ENCODE data around the gene CHMP3.

The CHMP3 gene

GRCh38 chr2:86522711-86523110 is 40.5 kb downstream of the CHMP3 start:
- Histone ChIP-seq H3K23ac (ENCODE audit: low read length) (no peak overlapping the region), H3K36me3 (ENCODE audit: control insufficient read depth, insufficient read depth, low read length) (no peaks in the 10 kb centered on the region), H2BK120ac (ENCODE audit: low read depth, low read length) (no peak overlapping the region), H3K27ac (ENCODE audit: low read depth, low read length) (no peak overlapping the region), H3K4me3 (ENCODE audit: low read length) (no peak overlapping the region), H3K4me2 (ENCODE audit: low read length) (no peak overlapping the region), H2AK5ac (ENCODE audit: low read length) (no peak overlapping the region), H3K56ac (ENCODE audit: low read length) (no peak overlapping the region), H3K4ac (ENCODE audit: low read depth, low read length) (no peak overlapping the region), H3K79me1 (ENCODE audit: low read length) (no peaks in the 10 kb centered on the region), H3K9ac (ENCODE audit: low read length) (no peak overlapping the region), H3K18ac (ENCODE audit: low read length) (no peak overlapping the region), H4K8ac (ENCODE audit: low read depth, low read length) (no peak overlapping the region), H2BK15ac (replicated peaks; ENCODE audit: low read depth) (no peak overlapping the region), H2BK5ac (ENCODE audit: low read length) (no peak overlapping the region), H3K4me1 (ENCODE audit: control insufficient read depth, low read depth, low read length) (no peaks in the 10 kb centered on the region), H4K5ac (ENCODE audit: low read length) (no peak overlapping the region), H3K27me3 (ENCODE audit: insufficient read depth, low read length, poor library complexity) (no peaks in the 10 kb centered on the region), H3K79me2 (ENCODE audit: control insufficient read depth, insufficient read depth, low read length) (no peaks in the 10 kb centered on the region)
- DNase-seq, result no peak
- no CpG with 5 or more reads among the region's 2 CpGs for WGBS (ENCODE audit: extremely low coverage, insufficient coverage, low lambda C conversion rate)

- no CpG with 5 or more reads among the region's 1 CpG for WGBS (ENCODE audit: extremely low coverage, insufficient coverage, low lambda C conversion rate)
- DNase-seq, result no peak
- Histone ChIP-seq H2BK15ac (replicated peaks; ENCODE audit: low read depth) (no peak overlapping the region), H3K23ac (ENCODE audit: low read length) (no peak overlapping the region), H3K79me1 (ENCODE audit: low read length) (no peaks in the 10 kb centered on the region), H3K79me2 (ENCODE audit: control insufficient read depth, insufficient read depth, low read length) (no peaks in the 10 kb centered on the region), H3K4me3 (ENCODE audit: low read length) (no peak overlapping the region), H4K5ac (ENCODE audit: low read length) (no peak overlapping the region), H3K56ac (ENCODE audit: low read length) (no peak overlapping the region), H3K18ac (ENCODE audit: low read length) (no peak overlapping the region), H2BK120ac (ENCODE audit: low read depth, low read length) (no peak overlapping the region), H2BK5ac (ENCODE audit: low read length) (no peak overlapping the region), H2AK5ac (ENCODE audit: low read length) (no peak overlapping the region), H3K9ac (ENCODE audit: low read length) (no peak overlapping the region), H3K4me1 (ENCODE audit: control insufficient read depth, low read depth, low read length) (no peaks in the 10 kb centered on the region), H3K36me3 (ENCODE audit: control insufficient read depth, insufficient read depth, low read length) (no peaks in the 10 kb centered on the region), H4K8ac (ENCODE audit: low read depth, low read length) (no peak overlapping the region), H3K4me2 (ENCODE audit: low read length) (no peak overlapping the region), H3K27me3 (ENCODE audit: insufficient read depth, low read length, poor library complexity) (no peaks in the 10 kb centered on the region), H3K27ac (ENCODE audit: low read depth, low read length) (no peak overlapping the region), H3K4ac (ENCODE audit: low read depth, low read length) (no peak overlapping the region)
Observed at GRCh38 chr2:86521922-86522321, 41.3 kb downstream of the CHMP3 start.

- no peaks in the 10 kb centered on the region for H3K36me3 ChIP-seq (ENCODE audit: control insufficient read depth, insufficient read depth, low read length)
Observed at GRCh38 chr2:86520153-86520552, 43.1 kb downstream of the CHMP3 start.

GRCh38 chr2:86519349-86519748 is 43.9 kb downstream of the CHMP3 start:
- no peak overlapping the region for H2BK15ac ChIP-seq (replicated peaks; ENCODE audit: low read depth)
- H2AK5ac ChIP-seq (ENCODE audit: low read length), result no peak overlapping the region
- H3K18ac ChIP-seq (ENCODE audit: low read length), result no peak overlapping the region
- no peak overlapping the region for H3K4me3 ChIP-seq (ENCODE audit: low read length)
- no peak overlapping the region for H3K9ac ChIP-seq (ENCODE audit: low read length)
- no peak overlapping the region for H4K8ac ChIP-seq (ENCODE audit: low read depth, low read length)
- no peaks in the 10 kb centered on the region for H3K27me3 ChIP-seq (ENCODE audit: insufficient read depth, low read length, poor library complexity)
- WGBS (ENCODE audit: extremely low coverage, insufficient coverage, low lambda C conversion rate), result no CpG with 5 or more reads among the region's 1 CpG
- no peak overlapping the region for H4K5ac ChIP-seq (ENCODE audit: low read length)
- H2BK120ac ChIP-seq (ENCODE audit: low read depth, low read length), result no peak overlapping the region
- no peak overlapping the region for H2BK5ac ChIP-seq (ENCODE audit: low read length)
- H3K79me2 ChIP-seq (ENCODE audit: control insufficient read depth, insufficient read depth, low read length), result no peaks in the 10 kb centered on the region
- no peak overlapping the region for H3K4me2 ChIP-seq (ENCODE audit: low read length)
- H3K4ac ChIP-seq (ENCODE audit: low read depth, low read length), result no peak overlapping the region
- no peaks in the 10 kb centered on the region for H3K4me1 ChIP-seq (ENCODE audit: control insufficient read depth, low read depth, low read length)
- no peaks in the 10 kb centered on the region for H3K36me3 ChIP-seq (ENCODE audit: control insufficient read depth, insufficient read depth, low read length)
- no peak overlapping the region for H3K27ac ChIP-seq (ENCODE audit: low read depth, low read length)
- H3K23ac ChIP-seq (ENCODE audit: low read length), result no peak overlapping the region
- H3K56ac ChIP-seq (ENCODE audit: low read length), result no peak overlapping the region
- H3K79me1 ChIP-seq (ENCODE audit: low read length), result no peaks in the 10 kb centered on the region
- DNase-seq, result no peak

More at GRCh38 chr2:86520153-86520552, 43.1 kb downstream of the CHMP3 start:
- Histone ChIP-seq H3K79me1 (ENCODE audit: low read length) (no peaks in the 10 kb centered on the region), H3K9ac (ENCODE audit: low read length) (no peak overlapping the region), H3K79me2 (ENCODE audit: control insufficient read depth, insufficient read depth, low read length) (no peaks in the 10 kb centered on the region), H4K5ac (ENCODE audit: low read length) (no peak overlapping the region), H2BK120ac (ENCODE audit: low read depth, low read length) (no peak overlapping the region), H2BK5ac (ENCODE audit: low read length) (no peak overlapping the region), H3K4ac (ENCODE audit: low read depth, low read length) (no peak overlapping the region), H2AK5ac (ENCODE audit: low read length) (no peak overlapping the region), H3K4me2 (ENCODE audit: low read length) (no peak overlapping the region), H3K56ac (ENCODE audit: low read length) (no peak overlapping the region), H2BK15ac (replicated peaks; ENCODE audit: low read depth) (no peak overlapping the region), H3K27me3 (ENCODE audit: insufficient read depth, low read length, poor library complexity) (no peaks in the 10 kb centered on the region), H3K23ac (ENCODE audit: low read length) (no peak overlapping the region), H3K18ac (ENCODE audit: low read length) (no peak overlapping the region), H3K4me1 (ENCODE audit: control insufficient read depth, low read depth, low read length) (no peaks in the 10 kb centered on the region), H4K8ac (ENCODE audit: low read depth, low read length) (no peak overlapping the region), H3K27ac (ENCODE audit: low read depth, low read length) (no peak overlapping the region), H3K4me3 (ENCODE audit: low read length) (no peak overlapping the region)
- peak; percentile 14 for DNase-seq
- WGBS (ENCODE audit: extremely low coverage, insufficient coverage, low lambda C conversion rate), result no CpG with 5 or more reads among the region's 1 CpG

GRCh38 chr2:86518481-86518880 is 44.8 kb downstream of the CHMP3 start:
- Histone ChIP-seq H2BK15ac (replicated peaks; ENCODE audit: low read depth) (no peak overlapping the region), H4K5ac (ENCODE audit: low read length) (no peak overlapping the region), H2BK5ac (ENCODE audit: low read length) (no peak overlapping the region), H3K18ac (ENCODE audit: low read length) (no peak overlapping the region), H2BK120ac (ENCODE audit: low read depth, low read length) (no peak overlapping the region), H3K27me3 (ENCODE audit: insufficient read depth, low read length, poor library complexity) (no peaks in the 10 kb centered on the region), H2AK5ac (ENCODE audit: low read length) (no peak overlapping the region), H3K36me3 (ENCODE audit: control insufficient read depth, insufficient read depth, low read length) (no peaks in the 10 kb centered on the region), H3K4me3 (ENCODE audit: low read length) (no peak overlapping the region), H3K4ac (ENCODE audit: low read depth, low read length) (no peak overlapping the region), H3K4me1 (ENCODE audit: control insufficient read depth, low read depth, low read length) (no peaks in the 10 kb centered on the region), H4K8ac (ENCODE audit: low read depth, low read length) (no peak overlapping the region), H3K23ac (ENCODE audit: low read length) (no peak overlapping the region), H3K79me2 (ENCODE audit: control insufficient read depth, insufficient read depth, low read length) (no peaks in the 10 kb centered on the region), H3K9ac (ENCODE audit: low read length) (no peak overlapping the region), H3K27ac (ENCODE audit: low read depth, low read length) (no peak overlapping the region), H3K4me2 (ENCODE audit: low read length) (no peak overlapping the region), H3K56ac (ENCODE audit: low read length) (no peak overlapping the region), H3K79me1 (ENCODE audit: low read length) (no peaks in the 10 kb centered on the region)
- DNase-seq, result peak; percentile 5
- no CpG with 5 or more reads among the region's 3 CpGs for WGBS (ENCODE audit: extremely low coverage, insufficient coverage, low lambda C conversion rate)

- no peak overlapping the region for H4K5ac ChIP-seq (ENCODE audit: low read length)
- no peak overlapping the region for H2AK5ac ChIP-seq (ENCODE audit: low read length)
- no peak overlapping the region for H2BK120ac ChIP-seq (ENCODE audit: low read depth, low read length)
- H3K4me3 ChIP-seq (ENCODE audit: low read length), result no peak overlapping the region
- no peak overlapping the region for H3K4me2 ChIP-seq (ENCODE audit: low read length)
- no peak overlapping the region for H3K56ac ChIP-seq (ENCODE audit: low read length)
- no peak for DNase-seq
- H3K36me3 ChIP-seq (ENCODE audit: control insufficient read depth, insufficient read depth, low read length), result no peaks in the 10 kb centered on the region
- H4K8ac ChIP-seq (ENCODE audit: low read depth, low read length), result no peak overlapping the region
- H3K18ac ChIP-seq (ENCODE audit: low read length), result no peak overlapping the region
- no peak overlapping the region for H2BK15ac ChIP-seq (replicated peaks; ENCODE audit: low read depth)
- no peak overlapping the region for H3K4ac ChIP-seq (ENCODE audit: low read depth, low read length)
- H2BK5ac ChIP-seq (ENCODE audit: low read length), result no peak overlapping the region
- no peaks in the 10 kb centered on the region for H3K27me3 ChIP-seq (ENCODE audit: insufficient read depth, low read length, poor library complexity)
- no peak overlapping the region for H3K27ac ChIP-seq (ENCODE audit: low read depth, low read length)
- H3K9ac ChIP-seq (ENCODE audit: low read length), result no peak overlapping the region
- H3K23ac ChIP-seq (ENCODE audit: low read length), result no peak overlapping the region
- WGBS (ENCODE audit: extremely low coverage, insufficient coverage, low lambda C conversion rate), result no CpG with 5 or more reads among the region's 5 CpGs
- no peaks in the 10 kb centered on the region for H3K4me1 ChIP-seq (ENCODE audit: control insufficient read depth, low read depth, low read length)
- H3K79me1 ChIP-seq (ENCODE audit: low read length), result no peaks in the 10 kb centered on the region
- H3K79me2 ChIP-seq (ENCODE audit: control insufficient read depth, insufficient read depth, low read length), result no peaks in the 10 kb centered on the region
Observed at GRCh38 chr2:86513948-86514660, 49.1 kb downstream of the CHMP3 start.

All from mesendoderm (in vitro differentiated cells).